Femur (tissue), 1 donor: ENCODE data around the gene FAM174C.

Source experiments
- DNase-seq: peaks from one replicate; pipeline ENCODE4 v3.0.0-alpha.2; 2017

Gene FAM174C

DNA sequence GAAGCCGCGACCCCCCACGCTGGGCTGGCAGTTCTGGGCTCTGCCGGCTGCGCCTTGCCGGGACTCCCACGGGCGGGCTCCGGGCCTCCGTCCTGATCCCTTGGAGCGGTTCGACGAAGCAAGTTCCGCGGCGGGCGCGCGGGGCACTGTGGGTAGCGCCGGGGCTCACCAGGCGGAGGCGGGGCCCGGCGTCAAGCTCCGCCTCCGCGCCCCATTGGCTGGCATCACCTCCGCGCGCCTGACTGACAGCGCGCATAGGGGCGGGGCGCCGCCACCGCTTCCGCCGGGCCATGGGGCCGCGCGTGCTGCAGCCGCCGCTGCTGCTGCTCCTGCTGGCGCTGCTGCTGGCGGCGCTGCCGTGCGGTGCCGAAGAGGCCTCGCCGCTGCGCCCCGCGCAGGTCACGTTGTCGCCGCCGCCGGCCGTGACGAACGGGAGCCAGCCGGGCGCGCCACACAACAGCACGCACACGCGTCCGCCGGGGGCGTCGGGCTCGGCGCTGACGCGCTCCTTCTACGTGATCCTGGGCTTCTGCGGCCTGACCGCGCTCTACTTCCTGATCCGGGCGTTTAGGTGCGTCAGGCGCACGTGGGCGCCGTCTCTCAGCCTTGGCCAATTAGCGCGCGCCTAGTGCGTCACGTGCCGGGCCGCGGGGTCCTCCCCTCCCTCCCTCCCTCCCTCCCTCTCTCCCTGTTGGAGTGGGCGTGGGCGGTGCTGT is at the start of gene FAM174C:
TSS of gene FAM174C (plus strand) at position 271 of the 716 bp plus-strand sequence. CDS start at position 291, 20 bp downstream.
- peak; percentile 97 for DNase-seq

DNA sequence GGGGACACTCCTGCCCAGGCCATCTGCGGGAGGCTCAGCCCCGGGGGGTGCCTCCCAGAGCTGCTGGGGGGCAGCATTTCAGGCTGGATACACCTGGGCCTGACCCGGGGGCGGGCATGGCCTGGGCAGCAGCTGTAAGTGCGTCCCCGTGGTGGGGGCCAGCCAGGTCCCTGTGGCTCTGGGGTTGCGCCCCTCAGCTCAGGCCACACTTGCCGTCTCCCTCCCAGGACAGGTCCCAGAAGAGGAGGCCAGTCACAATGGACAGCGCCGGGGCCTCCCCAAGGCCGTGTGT is 49.2 kb upstream of the FAM174C start:
- DNase-seq = no peak

- no peak for DNase-seq
These were observed 48.6 kb upstream of the FAM174C start for GRCh38 chr19:1226522-1227303.

GRCh38 chr19:1227304-1228054 is 47.9 kb upstream of the FAM174C start:
- no peak for DNase-seq

DNA sequence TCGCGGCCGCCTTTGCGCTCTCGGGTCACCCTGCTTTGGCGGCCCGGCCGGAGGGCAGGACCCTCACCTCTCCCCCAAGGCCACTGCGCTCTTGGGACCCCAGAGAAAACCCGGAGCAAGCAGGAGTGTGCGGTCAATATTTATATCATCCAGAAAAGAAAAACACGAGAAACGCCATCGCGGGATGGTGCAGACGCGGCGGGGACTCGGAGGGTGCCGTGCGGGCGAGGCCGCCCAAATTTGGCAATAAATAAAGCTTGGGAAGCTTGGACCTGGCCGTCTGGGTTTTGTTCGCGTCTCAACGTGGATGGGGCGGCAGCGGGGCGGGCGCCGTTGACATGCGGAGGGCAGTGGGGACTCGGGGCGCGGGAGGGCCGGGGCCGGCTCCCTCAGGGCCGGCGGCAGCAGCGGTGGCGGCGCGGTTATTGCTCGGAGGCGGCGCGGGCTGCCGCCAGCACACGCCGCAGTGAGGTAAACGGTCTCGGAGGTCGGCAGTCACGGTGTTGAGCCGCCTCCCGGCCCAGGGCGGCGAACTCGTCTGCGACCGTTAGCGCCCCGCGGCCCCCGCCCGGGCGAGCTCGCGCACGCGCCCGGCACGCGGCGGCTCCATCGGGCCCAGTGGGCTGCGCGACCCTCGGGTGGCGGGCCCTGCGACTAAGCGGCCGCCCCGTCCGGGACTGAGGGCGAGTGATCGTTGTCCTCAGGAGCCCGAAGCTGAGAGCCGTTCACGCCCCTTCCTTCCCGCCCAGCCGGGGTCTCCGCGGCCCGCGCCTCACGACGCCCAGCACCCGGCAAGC is 47.0 kb upstream of the FAM174C start:
- DNase-seq = no peak

- DNase-seq = no peak
These were observed 46.0 kb upstream of the FAM174C start for GRCh38 chr19:1229056-1229923.

GRCh38 chr19:1229924-1230782 is 45.2 kb upstream of the FAM174C start:
- no peak for DNase-seq

DNA sequence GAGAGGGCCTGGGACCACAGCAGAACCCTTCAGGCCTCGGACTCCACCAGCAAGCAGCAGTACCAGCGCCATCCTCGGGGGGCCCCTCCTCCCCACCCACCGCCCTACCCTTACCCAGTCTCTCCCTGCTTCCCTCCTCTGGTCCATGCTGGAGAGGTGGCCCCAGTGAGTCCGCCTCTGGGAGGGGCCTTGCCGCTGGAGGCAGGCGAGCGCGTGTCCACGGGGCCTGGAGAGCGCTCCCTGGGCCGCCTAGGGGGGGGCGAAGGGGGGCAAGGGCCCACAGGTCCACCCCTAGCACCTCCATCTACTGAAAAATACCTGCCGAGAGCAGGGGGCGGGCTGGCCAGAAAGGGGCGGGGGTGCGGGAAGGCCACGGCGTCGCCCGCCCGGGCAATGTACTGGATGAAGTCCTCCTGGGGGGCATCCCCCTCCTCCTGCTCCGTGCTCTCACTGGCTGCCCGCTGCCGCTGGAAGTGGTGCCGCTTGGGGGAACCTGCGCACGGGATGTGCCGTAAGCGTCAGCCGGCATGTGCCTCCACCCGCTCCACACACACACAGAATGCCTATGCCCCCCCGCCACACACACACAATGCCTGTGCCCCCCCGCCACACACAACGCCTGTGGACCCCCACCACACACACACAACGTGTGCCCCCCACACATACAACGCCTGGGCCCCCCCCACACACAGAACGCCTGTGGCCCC is 44.4 kb upstream of the FAM174C start:
- no peak for DNase-seq

- no peak for DNase-seq
These were observed 43.3 kb upstream of the FAM174C start for GRCh38 chr19:1231729-1232637.

- no peak for DNase-seq
These were observed 42.7 kb upstream of the FAM174C start for GRCh38 chr19:1232652-1233072.

DNA sequence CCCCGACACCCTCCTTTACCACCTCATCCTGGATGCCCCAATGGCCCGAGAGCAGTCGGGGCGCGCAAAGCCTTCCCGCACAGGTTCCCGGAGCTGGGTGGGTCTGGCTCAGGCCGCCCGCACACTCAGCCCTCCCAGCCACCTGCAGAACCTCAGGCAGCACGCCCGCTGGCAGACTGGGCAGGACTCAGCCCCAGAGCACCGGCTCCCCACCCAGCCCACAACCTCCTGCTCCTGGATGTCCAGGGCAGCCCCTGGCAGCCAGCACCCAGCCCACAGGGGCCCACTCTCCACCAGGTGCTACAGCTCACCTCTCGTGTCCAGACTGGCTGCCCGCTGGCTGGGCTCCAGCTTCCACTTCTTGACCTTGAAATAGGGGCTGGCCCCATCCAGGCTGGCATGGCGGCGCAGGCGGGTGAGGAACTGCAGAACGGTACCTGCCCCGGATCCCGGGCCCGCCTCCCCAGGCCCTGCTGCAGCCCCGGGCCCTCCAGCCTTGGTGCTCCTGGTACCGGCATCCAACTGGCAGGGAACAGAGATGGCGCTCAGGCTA is 42.1 kb upstream of the FAM174C start:
- DNase-seq = no peak

DNA sequence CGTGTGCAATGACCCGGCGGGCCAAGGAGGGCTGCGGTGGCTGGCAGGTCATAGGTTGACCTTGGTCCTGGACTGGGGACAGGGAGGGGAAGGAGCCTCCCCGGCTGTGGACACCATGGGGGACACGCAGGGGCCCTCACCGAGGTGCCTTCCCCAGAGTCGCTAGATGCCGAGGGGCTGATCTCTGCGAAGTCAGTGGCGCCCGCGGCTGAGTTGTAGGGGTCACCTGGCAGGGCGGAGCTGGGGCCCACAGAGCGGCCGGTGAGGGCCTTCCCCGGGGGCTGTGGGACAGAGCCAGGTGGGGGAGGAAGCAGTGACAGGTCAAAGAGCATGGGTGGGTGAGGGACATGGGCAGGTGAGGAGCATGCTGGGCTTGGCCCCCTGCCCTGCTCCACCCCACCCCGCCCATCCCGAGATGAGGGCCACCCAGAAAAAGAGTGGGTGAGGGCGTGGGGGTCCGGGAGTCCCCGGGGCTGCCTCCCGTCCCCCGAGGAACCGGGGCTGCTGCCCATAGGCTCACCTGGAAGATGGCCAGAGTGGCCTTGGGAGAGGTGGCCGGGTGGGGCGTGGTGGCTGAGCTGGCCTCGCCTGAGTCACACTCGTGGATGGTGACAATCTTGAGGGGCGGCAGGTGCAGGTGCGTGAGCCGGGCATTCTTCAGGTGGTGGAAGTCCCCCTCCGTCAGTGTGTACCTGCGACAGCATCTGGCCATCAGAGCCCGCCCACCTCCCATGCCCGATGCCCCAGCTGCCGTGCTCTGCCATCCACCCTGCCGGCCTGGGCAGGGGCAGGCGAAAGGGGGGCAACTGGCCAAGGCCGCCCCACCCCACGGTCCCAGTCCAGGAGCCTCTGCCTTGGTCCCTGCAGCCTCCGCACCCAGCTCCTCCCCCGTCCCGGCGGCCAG is 41.0 kb upstream of the FAM174C start:
- no peak for DNase-seq

DNA sequence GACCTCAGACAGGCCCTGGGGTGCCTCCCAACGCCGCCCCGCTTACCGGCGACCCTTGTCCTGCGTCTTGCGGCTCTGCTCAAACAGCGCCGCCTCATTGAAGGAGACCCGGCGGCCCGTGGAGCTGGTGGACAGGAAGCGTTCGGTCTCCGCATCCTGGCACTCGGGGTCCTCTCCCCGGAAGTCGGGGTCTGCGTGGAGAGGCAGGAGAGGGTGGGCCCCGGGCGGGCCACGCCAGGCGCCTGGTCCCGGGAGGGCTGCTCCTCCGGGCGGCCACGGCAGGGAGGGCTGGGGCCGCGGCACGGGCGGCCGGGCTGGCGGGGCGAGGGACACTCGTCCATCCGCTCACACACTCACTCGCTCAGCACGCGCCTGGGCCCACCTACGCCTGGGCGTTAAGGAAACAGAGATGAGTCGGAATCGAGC is 40.4 kb upstream of the FAM174C start:
- DNase-seq = no peak

GRCh38 chr19:1235625-1236538 is 39.4 kb upstream of the FAM174C start:
- no peak for DNase-seq

DNA sequence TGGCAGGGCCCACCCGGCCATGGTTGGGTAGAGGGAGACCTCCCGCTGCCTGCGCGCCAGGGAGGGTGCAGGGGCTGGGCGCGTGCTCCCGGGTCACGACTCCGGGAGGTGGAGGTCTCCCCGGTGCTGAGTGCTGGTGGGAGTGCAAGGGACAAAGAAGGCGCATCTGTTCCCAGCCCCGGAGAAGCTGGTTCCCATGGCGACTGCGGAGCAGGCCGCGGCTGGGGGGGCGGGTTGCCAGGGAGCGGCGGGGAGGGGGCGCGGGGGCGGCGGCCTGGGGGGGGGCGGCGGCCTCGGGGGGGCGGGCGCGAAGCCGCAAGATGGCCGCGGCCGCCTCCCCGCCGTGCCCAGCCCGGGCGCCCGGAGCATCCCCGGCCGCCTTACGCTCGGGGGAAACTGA is 38.8 kb upstream of the FAM174C start:
- no peak for DNase-seq

DNA sequence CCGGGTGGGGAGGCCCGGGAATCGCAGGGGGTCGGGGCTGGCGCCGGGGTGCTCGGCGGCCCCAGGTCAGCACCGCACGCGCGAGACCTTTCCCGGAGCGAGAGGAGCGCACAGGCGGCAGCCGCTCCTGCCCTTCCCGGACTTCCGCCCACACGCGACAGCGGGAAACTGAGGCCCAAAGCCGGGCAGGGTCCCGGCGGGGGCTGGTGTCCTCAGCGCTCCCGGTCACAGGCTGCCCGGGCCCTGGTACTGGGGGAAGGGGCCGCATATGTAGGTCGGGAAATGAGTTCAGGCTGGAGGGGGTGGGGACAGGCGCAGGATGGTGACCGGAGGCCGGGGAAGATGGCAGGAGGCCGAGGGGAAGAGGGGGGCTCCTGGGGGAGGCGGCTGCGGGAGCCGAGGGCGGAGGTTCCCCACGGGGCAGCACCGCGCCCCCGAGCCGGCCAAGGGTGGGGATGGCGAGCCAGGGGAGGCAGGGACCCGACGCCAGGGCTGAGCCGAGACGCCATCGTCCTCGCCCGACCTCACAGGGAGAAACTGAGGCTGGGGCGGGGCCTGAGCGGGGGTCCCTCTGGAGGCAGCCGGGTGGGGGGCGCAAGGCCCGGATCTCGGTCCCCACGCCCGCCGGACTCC is 38.2 kb upstream of the FAM174C start:
- peak; percentile 71 for DNase-seq
